CD4-positive, alpha-beta T cell treated with Interleukin-17A for 1 hour (primary cell): ENCODE results near the gene ANK3.

ENCODE experiments used
- DNase-seq: peaks from one replicate; pipeline ENCODE4 v3.0.0-alpha.2; 2020

ANK3 gene

DNA sequence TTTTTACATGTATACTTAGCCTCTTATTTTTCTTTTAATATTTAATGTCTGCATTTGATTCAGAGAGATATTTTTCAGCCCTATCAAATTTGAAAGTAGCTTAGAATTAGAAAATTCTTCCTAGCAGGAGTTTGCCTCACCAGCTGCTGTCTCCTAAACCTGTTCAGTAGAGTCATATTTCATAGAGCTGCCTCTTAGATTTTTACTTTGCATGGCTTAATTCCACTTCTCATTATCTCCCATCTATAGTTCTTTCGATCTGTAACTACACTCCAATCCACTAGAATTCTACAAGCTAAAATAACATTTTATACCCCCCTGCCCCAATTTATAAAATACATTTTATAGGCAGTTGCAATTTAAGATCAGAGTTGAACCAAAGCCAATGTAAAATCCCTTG lies 227.0 kb downstream of the ANK3 start:
- DNase-seq, result no peak

DNA sequence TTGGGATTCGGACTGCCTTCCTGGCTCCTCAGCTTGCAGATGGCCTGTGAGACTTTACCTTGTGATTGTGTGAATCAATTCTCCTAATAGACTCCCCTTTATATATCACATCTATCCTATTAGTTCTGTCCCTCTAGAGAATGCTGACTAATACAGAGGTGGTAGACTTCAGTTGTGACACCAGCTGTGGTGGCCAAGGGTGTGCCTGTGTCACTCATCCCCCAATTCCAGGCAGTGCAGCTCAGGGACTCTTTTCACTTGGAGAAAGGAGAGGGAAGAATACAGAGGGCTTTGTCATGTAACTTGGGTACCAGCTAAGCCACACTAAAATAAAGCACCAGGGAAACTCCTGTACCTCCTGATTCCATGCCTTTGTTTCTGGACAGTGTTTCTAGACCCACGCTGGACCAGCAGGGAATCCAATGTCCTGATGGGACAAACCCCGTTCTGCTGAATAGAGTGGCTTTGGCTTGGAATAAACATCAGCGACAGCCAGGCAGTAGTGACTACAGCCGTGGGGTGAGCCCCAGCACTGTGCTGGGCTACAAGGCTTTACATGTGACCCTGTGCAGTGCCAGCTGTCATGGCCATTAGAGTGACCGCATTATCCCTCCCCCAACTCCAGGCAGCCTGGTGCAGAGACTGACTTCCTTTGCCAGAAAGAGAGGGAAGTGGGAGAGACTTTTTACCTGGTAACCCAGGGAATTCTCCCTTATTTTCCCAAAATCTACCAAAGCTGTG lies 233.6 kb downstream of the ANK3 start:
- no peak for DNase-seq

DNA sequence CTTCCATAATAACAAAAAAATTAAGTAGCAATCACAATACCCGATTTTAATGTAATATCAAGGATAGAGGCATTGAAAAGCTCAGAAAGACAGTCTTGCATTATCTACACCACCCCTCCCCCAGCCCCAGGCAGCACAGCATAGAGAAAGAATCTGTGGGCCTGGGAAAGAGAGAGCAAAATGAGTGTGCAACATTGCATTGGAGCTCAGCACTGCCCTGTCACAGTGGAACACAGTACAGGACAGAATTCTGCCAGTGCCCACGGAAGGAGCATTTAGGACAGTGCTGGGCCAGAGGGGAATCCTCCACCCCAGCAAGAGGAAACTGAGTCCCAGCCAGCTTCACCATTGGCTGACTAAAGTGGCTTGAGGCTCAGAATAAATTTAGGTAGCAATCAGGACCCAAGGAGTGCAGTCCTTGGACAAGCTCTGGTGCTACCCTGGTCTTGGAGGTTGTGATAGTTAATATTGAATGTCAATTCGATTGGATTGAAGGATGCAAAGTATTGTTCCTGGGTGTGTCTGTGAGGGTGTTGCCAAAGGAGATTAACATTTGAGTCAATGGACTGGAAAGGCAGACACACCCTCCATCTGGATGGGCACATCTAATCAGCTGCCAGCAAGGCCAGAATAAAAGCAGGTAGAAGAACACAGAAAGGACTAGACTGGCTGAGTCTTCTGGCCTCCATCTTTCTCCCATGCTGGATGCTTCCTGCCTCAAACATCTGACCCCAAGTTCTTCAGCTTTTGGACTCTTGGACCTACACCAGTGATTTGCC lies 234.4 kb downstream of the ANK3 start:
- no peak for DNase-seq

DNA sequence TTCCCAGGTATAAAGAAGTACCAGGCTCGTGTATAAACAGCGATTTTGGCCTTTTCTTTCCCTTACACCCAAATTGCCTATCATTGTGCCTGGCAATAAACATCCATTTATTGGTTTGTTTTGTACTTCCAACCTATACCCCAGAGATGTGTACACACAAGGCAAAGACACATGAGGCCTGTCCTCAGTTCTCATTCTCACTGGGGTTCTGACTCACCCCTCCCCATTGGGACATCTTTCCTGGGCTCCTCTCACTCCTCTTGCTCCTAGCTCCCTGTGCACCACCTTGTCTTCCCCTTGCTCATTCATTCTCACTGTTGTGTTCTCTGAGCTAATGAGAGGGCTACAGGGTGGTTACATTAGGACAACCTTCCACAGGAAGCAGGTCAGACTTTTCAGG lies 240.7 kb downstream of the ANK3 start:
- DNase-seq, result no peak

DNA sequence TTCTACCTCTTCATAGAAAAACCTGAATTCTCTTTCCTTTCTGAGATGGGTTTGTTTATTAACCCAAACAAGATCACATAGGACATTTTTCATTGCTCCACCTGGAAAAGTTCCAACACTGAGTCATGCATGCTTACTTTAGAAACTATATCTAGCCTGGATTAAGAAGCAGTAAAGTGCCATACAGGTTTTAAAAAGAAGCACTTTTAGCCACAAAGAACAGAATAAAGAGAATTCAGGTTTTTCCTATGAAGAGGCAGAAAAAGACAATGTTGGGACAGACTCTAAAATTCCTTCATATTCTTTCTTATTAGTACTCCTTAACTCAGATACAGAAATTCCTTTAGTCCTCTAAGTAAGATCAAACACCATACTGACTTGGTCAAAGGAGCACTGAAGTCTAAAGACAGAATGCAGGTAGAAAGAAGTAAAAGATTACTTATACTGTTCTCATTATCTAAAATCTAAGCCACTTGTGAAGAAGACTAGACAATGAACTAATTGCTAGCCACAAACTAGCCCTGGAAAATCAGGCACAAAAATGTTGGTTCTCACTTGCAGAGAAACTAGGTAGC lies 241.3 kb downstream of the ANK3 start:
- DNase-seq, result no peak

DNA sequence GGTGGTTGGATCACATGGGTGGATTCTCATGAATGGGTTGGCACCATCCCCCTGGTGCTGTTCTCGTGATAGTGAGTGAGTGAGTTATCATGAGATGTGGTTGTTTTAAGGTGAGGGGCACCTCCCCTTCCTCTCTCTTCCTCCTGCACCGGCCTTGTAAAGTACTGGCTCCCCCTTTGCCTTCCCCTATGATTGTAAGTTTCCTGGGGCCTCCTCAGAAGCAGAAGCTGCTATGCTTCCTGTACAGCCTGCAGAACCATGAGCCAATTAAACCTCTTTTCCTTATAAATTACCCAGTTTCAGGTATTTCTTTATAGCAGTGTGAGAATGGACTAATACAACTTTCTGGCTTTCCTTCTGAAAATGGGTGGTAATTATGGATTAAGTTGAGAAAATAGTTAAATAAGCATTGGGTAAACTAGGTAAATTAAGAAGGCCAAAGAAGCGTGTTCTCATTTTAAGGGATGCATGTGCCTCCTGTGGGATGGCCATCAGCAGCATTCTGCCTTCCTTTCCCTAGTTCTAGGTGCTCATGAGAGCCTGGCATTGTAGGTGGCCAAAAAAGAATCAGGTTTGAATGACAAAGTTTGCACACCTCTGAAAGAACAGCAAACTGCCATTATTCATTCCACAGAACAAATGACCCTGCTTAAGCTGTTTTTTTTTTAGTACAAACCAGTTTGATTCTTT lies 242.0 kb downstream of the ANK3 start:
- DNase-seq, result no peak

DNA sequence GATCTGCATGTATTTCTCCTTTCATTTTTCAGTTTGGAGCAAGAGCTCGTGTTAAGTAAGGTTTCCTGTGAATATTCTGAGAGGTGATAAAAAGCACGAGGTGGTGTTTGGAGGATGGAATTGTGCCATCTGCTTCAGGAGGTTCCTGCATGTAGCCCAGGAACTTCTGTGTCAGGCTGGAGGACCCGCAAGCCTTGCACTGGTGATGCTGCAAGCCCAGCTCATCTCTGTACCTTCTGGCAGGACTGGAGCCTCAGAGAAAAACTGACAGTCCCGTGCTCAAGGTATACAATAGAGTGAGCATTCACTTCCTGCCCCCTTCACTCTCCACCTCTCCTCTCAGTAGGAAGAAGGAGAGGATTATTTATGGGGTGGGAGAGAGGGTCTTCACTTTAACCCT lies 242.7 kb downstream of the ANK3 start:
- no peak for DNase-seq

DNA sequence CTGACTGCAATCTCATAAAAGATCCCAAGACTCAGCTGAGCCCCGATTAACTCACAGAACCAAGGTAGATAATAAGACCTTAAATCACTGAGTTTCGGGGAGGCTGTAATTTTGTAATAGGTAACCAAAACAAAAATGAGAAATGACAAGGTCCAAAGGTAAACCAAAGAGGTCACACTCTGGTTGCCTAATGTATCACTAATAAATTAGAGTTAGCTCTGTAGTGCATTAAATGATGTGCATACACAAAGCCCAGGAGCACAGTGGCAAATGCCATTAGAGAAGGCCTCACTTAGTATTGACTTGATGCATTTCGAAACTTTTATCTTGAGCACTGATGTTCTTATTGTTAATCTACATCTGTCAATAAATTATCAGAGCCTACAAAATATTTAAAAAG lies 245.6 kb downstream of the ANK3 start:
- no peak for DNase-seq

DNA sequence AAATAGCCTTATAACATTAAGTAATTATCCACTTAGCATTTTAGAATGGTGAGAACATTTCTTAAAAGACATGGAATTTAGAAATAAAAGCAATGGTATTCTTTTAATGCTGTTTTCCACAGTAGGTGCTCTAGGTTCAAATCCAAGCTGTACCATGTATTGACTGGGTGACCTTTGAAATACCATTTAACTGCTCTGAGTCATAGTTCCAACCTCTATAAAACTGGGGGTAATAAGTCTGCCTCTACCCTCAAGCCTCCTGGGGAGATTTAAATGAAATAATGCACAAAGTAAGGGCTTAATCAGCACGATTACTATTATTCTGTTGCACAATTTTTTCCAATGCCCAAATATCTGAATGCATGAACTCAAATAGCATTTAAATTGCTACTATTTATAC lies 246.9 kb downstream of the ANK3 start:
- no peak for DNase-seq

DNA sequence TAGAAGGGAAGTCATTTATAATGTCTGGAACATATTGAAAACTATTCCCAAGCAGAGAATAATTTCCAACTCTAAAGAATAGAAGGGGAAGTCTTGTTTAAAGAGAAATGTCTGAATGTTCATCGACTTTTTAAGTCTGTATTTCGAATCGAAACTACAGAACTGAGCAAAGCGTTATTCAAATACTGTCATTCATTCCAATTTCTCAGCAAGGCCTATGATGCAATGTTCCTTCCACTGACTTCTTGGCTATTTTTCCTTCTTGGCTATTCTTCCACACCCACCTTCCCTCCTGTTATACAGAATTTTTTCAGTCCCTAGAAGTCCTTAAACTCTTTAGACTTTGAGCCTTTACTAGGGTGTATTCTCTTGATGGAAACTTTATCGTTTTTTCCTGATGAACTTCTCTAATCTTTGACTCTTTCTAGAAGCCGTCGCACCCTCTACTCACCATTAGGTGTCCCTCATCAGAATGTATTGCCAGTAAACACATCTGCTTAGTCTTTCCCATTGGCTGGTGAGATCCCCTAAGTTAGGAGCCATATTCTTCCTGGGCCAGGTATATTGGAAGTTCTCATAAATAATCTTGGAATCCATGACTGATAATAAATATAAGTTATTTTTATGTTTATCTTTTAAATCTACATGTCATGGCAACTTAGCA lies 247.6 kb downstream of the ANK3 start:
- no peak for DNase-seq

DNA sequence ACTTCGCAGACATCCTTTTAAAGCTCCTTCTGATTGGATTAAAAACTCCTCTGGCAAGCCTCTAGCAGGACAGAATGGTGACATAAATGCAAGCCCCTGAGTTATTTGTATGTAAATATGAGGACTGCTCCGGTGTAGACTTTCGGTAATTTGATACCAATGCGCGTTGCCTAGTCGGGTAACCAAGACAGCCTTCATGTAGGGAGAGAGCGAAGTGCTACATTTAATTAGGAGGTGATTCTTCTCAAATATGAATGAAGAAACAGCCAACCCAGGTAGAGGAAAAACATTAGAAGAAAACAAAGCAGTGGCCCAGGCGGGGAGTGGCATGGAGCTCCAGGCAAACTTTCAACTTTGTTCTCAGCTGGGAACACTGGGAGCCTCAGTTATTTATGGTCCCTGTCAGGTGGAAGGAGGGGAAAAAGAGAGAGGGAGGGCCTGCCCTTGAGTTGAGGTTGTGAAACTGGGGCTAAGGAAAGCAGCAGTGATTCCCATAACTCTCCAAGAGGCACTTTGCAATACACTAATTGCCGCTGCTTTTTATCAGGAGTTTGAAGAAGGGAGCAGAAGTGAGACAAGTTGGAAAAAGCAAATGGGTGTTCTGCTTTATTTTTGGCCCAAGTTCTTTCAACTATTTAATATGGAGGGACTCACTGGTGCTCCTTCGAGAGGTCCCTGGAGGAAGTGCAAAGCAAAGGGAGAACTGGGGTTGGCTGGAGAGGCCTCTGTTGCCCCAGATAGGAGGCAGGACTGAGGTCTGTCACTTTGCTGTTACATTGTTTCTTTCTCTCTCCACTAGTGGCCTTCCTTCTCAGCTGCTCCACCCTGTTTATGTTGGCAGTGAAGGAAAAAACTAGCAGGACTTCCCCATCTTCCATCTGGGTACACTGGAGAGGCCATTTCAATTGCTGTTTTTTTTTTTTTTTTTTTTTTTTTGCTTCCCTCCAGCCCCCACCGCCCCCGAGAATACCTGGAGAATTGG lies 248.7 kb downstream of the ANK3 start:
- DNase-seq, result no peak

DNA sequence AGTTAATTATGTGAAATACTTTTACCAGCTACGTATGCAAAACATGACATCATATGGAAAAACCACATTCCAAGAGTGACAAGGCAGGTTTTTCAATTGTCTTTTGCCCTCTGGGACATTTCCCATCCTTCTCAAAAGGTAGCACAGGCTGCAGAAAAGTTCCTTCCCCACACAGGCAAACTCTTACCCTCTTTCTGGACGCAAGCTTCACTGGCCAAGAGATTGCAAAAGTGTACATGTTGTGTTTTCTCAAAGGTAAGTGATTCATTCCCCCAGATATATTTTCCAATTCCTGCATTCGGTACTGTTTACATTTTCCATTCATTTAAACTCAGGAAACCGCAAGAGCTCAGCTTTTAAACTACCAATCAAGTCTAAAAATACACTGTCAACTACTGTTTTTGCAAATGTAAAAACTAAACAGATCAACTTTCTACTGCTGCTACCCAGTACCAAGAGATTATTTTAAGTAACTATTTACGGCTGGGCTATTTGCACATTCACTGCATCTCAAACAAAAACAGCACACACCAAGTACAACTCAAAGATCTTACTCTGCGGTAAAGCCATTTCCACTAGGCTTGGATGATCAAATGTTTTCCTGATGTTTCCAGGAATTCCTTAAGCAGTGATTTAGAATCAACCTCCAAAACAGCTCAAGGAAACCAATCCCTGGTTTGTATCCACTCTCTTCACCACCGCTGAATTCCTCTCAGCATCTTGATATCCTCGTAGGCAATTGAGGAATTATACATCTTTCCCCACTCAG lies 249.7 kb downstream of the ANK3 start:
- DNase-seq, result no peak

DNA sequence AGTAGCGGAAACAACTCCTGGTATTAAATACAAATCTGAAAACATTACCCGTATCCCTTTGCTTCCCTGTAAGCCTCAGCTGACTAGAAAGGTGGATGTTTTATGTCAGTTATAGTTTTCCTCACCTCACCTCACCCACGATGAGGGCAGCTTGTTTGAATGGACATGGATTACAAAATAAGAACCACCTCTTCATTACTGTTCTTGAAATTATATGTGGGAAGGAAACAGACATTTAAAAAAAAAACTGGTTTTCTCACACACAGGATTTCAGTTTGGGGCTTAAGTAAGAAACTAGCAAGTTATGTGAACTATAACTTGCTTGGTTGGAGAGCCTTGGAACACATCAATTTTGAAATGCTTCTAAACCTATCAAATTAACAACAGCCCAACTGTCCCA lies 250.4 kb downstream of the ANK3 start:
- no peak for DNase-seq

DNA sequence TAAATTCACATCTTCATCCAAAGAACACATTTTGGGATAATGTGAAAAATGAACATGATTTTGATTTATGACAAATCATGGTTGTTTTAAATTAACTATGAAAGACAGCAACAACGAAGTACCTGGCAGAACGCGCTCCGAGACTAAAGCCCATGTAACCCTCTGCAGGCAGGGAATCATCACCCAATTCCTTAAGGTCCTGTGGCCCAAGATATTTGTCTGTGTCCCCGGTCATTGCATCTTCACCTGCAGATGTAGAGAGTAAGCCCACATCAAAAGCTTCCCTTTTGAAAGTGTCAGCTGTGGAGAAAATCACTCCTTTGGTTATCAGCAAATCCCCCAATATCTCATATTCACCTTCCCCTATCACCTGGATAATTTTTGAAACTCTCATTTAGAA lies 250.8 kb downstream of the ANK3 start:
- DNase-seq, result no peak

DNA sequence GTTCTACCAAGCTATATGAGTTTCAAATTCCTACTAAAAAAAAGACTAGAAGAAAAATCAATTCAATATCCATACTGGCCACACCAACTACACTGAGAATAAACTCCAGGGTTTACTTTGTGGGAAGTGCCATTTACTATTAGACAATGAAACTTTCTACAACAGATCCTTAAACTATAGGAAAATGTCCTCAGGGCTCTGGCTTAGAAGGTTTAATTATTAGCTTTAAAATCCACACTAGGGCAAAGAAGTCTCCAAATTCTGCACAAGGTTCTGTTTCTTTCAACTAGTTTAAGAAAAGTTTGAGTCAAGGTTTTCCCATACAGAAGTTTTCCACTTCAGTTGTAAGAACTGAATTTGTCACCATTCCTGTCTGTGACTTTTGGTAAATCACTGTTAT lies 251.6 kb downstream of the ANK3 start:
- no peak for DNase-seq

DNA sequence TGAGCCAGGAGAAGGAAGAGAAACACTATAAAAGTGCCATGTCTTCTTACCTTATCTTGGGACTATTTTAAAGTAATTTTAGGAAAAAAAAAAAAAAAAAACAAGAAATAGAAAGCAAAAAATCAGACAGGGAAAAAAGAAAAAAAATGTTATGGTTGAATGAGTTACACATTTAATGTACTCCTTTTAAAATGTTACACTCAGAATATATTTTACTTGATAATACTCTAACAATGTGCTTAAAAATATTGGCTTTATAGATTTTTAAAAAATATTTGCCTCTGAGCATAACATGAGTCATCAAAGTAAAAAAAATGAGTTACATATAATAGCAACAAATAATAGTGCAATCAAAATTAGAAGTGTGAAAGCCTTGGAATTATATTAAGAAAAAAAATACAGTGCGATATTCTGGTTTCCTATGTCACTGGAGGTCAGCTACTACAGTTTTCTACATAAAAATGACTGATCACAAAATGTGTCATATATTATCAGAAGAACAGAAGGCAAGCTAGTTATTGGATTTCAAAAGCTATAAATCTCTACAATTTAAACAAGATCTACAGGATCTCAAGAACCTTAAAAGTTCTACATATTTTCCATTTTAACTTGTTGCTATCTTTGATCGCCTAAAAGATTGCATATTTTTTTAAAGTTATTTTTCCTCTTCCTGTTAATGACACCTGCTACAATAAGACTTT lies 252.2 kb downstream of the ANK3 start:
- no peak for DNase-seq

DNA sequence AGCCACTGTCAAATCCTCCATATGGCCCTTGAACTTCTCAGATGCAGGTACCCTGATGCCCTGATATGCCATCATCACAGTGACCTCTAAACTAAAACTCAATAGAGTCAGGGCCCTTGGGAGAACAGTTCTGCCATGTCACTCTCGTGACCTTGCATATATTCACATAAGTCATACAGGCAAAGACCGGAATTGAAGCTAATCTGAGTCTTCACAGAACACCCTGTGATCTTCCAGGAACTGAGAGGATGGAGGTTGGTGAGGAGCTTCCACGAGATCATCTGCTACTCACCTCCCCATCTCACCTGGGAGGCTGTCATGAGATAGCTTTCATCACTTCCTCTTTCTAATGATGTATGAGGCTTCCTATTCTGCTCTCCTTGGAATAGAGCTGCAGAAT lies 254.7 kb downstream of the ANK3 start:
- DNase-seq, result no peak

DNA sequence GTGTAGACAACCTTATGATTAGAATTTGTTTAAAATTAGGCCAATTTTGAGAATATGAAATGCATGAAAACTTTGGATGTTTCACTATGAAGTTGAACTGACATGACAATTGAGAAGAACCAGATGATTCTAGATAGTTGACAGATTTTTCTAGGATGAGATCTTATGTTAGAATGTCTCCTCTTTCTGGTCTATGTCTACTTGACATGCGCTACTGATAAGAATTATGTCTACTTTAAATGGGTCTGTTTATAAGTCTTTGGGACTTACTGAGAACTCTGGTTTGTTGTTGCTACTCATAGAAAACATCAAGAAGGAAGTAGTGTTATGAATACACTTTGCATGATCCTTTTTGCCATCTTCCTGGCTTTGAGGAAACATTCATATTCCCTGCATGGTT lies 255.1 kb downstream of the ANK3 start:
- no peak for DNase-seq

DNA sequence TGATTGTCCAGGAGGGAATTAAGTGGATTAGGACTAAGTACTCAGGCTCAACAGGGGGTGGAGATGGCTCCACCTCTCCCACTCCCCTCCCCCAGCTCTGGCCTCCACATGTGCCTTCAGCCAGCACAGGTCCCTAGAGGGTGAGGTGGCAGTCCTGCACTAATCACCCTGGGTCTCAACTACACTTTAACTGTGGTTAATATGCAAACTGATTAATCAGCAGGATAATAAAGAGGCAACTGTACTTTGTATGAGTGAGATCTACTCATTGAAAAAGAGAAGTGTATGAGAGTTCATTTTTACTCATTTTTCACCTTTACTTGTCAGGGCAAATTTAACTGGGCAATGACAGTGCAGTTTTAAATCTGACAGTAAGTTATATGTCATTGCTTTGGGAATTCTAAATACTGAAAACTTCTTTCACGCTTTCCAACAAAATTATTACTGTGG lies 259.5 kb downstream of the ANK3 start:
- DNase-seq, result no peak

DNA sequence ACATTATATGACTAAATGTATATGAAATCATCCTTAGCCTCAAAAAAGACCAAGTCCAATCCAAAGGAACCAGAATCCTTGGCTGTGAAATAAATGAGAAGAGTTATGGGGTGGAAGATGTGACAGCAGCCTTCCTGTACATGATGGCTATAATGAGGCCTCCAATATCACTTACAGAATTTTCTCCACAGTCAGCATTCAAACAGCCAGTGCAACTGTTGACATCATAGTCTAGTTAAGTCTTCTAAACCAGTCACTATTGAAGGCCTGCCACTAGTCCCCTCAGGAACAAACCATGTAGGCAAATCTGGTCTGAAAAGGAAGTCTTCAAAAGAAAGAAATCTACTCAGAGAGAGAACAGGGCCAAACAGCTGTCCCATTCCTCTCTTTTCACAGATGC lies 263.8 kb downstream of the ANK3 start:
- DNase-seq, result no peak
